DND-41 (cell line): ENCODE results near the gene ZNF530.

Experiments
- ATAC-seq: fragments of 200-7000 bp; cut with Tn5 transposase; 3 replicates; pipeline ENCODE4 v1.9.1; 2021; ENCODE audit warnings: low read depth; ENCODE audit not compliant: insufficient read depth
- DNase-seq: peaks from one replicate; pipeline ENCODE4 v3.0.0-alpha.2; 2020
- H2AFZ ChIP-seq: 2 replicates; pipeline ENCODE4 v1.6.0; 2012; ENCODE audit warnings: low read depth, low read length
- H3K27ac ChIP-seq: 2 replicates; pipeline ENCODE4 v1.5.1; 2012; ENCODE audit warnings: low read length, inconsistent platforms
- H3K27me3 ChIP-seq: fragments of 200-600 bp; sonication (generic); 2 replicates; pipeline ENCODE4 v1.6.0; 2012; ENCODE audit warnings: low read length, mild to moderate bottlenecking, inconsistent platforms; ENCODE audit not compliant: insufficient read depth, poor library complexity
- H3K36me3 ChIP-seq: 2 replicates; pipeline ENCODE4 v1.5.1; 2012; ENCODE audit warnings: low read length, inconsistent platforms; ENCODE audit not compliant: insufficient read depth
- H3K4me1 ChIP-seq: 2 replicates; pipeline ENCODE4 v1.5.1; 2012; ENCODE audit warnings: mild to moderate bottlenecking, low read length; ENCODE audit not compliant: insufficient read depth
- H3K4me2 ChIP-seq: 2 replicates; pipeline ENCODE4 v1.6.0; 2012; ENCODE audit warnings: mild to moderate bottlenecking, moderate library complexity, low read length, inconsistent platforms; ENCODE audit not compliant: insufficient read depth
- H3K4me3 ChIP-seq, 2 experiments: fragments of 200-600 bp in 1 of 2; shearing (Covaris generic) in 1 of 2; 2 replicates each; pipeline ENCODE4 v1.5.1; 2012 to 2016; ENCODE audit warnings: inconsistent platforms in 2 of 2, low read length in 2 of 2, mild to moderate bottlenecking in 2 of 2, low read depth in 1 of 2, moderate library complexity in 1 of 2
- H3K79me2 ChIP-seq: 2 replicates; pipeline ENCODE4 v1.6.0; 2012; ENCODE audit warnings: low read length, inconsistent platforms; ENCODE audit not compliant: insufficient read depth
- H3K9ac ChIP-seq: 2 replicates; pipeline ENCODE4 v1.6.0; 2012; ENCODE audit warnings: low read depth, mild to moderate bottlenecking, inconsistent platforms, low read length, moderate library complexity
- H3K9me3 ChIP-seq: 2 replicates; pipeline ENCODE4 v1.5.1; 2012; ENCODE audit warnings: low read length, moderate library complexity, mild to moderate bottlenecking, inconsistent platforms; ENCODE audit not compliant: insufficient read depth, severe bottlenecking
- H4K20me1 ChIP-seq: 2 replicates; pipeline ENCODE4 v1.6.0; 2012; ENCODE audit warnings: low read length; ENCODE audit not compliant: insufficient read depth
- CTCF ChIP-seq: IDR thresholded peaks from 2 replicates; pipeline ENCODE4 v1.5.1; 2012; ENCODE audit warnings: borderline replicate concordance, low read length, moderate library complexity, mild to moderate bottlenecking; ENCODE audit not compliant: poor library complexity, severe bottlenecking; ENCODE audit errors: extremely low read depth
- EZH2 ChIP-seq: IDR thresholded peaks from 3 replicates; pipeline ENCODE4 v1.6.1; 2012; ENCODE audit warnings: borderline replicate concordance, low read depth, mild to moderate bottlenecking, moderate library complexity, low read length, inconsistent platforms; ENCODE audit not compliant: severe bottlenecking

The ZNF530 gene

GRCh38 chr19:57570707-57571106 lies 29.0 kb upstream of the ZNF530 start:
- Histone ChIP-seq H3K4me2 (no peak overlapping the region), H3K27me3 (no peaks in the 10 kb centered on the region), H2AFZ (no peak overlapping the region), H3K9me3 (peaks cover 91% of the 10 kb centered on the region), H3K4me1 (no peaks in the 10 kb centered on the region), H3K79me2 (no peaks in the 10 kb centered on the region), H3K4me3 (no peak overlapping the region), H3K9ac (no peak overlapping the region), H3K27ac (no peak overlapping the region), H4K20me1 (no peaks in the 10 kb centered on the region), H3K36me3 (peaks cover 52% of the 10 kb centered on the region)
- TF ChIP-seq EZH2 (no peak), CTCF (no peak)
- ATAC-seq: no peak
- DNase-seq: no peak

GRCh38 chr19:57572415-57572947 lies 27.2 kb upstream of the ZNF530 start:
- no peak overlapping the region for H3K4me2 ChIP-seq
- H3K36me3 ChIP-seq: peaks cover 70% of the 10 kb centered on the region
- no peak overlapping the region for H3K27ac ChIP-seq
- DNase-seq: no peak
- no peak overlapping the region for H3K9ac ChIP-seq
- no peak for ATAC-seq
- H3K27me3 ChIP-seq: no peaks in the 10 kb centered on the region
- H3K9me3 ChIP-seq: peaks cover 90% of the 10 kb centered on the region
- H3K79me2 ChIP-seq: peaks cover 17% of the 10 kb centered on the region
- TF ChIP-seq EZH2: no peak
- TF ChIP-seq CTCF: no peak
- H3K4me1 ChIP-seq: peaks cover 12% of the 10 kb centered on the region
- H2AFZ ChIP-seq: no peak overlapping the region
- H3K4me3 ChIP-seq: no peak overlapping the region
- H4K20me1 ChIP-seq: no peaks in the 10 kb centered on the region

DNA sequence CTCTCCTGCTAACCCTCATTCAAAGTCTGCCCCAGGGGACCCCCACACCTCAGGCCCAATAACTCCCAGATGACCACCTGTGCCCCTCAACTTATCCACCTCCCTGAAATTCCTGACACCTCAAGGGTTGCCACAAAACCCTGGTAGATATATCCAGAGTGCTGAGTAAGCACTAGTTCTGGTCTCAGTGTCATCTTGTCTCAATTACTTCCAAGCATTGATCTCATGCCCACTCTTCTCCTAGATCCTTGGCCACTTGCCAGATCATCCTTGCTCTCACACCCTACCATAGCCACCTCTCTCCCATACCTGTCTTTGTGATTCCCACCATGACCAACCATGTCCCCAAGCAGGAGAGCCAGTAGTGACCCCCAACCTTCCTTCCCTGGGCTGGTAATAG lies 23.0 kb upstream of the ZNF530 start:
- peak overlapping the region; percentile 21; the same call in 1 of the 2 replicates for H3K4me2 ChIP-seq
- TF ChIP-seq CTCF: no peak
- no peak for TF ChIP-seq EZH2

More for the DNA sequence above, 23.0 kb upstream of the ZNF530 start:
- H4K20me1 ChIP-seq: no peaks in the 10 kb centered on the region
- peak overlapping the region in 1 of 2 experiments; percentile 96; a peak in 1 of 4 replicates for H3K4me3 ChIP-seq
- no peak overlapping the region for H2AFZ ChIP-seq
- H3K79me2 ChIP-seq: peaks cover 29% of the 10 kb centered on the region
- no peak for DNase-seq
- H3K36me3 ChIP-seq: peaks cover 69% of the 10 kb centered on the region
- no peak for ATAC-seq
- no peaks in the 10 kb centered on the region for H3K27me3 ChIP-seq
- no peak overlapping the region for H3K27ac ChIP-seq
- H3K4me1 ChIP-seq: peaks cover 32% of the 10 kb centered on the region
- H3K9me3 ChIP-seq: peaks cover 66% of the 10 kb centered on the region
- no peak overlapping the region for H3K9ac ChIP-seq
